GM12874 (cell line): Measurements from ENCODE around the gene GINS1.

Source experiments
- CTCF ChIP-seq: IDR thresholded peaks from 2 replicates; pipeline ENCODE4 v1.5.1; 2011; ENCODE audit warnings: low read depth, mild to moderate bottlenecking, control low read depth, low read length, moderate library complexity; ENCODE audit not compliant: insufficient read depth

GINS1 gene

GRCh38 chr20:25402583-25402982, 4.9 kb upstream of the GINS1 start:
- TF ChIP-seq CTCF, result no peak

- TF ChIP-seq CTCF, result no peak
Measured at GRCh38 chr20:25408170-25408547, 686 bp downstream of the GINS1 start.

- TF ChIP-seq CTCF, result no peak
Measured at GRCh38 chr20:25408890-25409289, 1.4 kb downstream of the GINS1 start.

- no peak for TF ChIP-seq CTCF
Measured at GRCh38 chr20:25418776-25419175, 11.3 kb downstream of the GINS1 start.

GRCh38 chr20:25421102-25421501, 13.6 kb downstream of the GINS1 start:
- no peak for TF ChIP-seq CTCF

- TF ChIP-seq CTCF, result no peak
Measured at GRCh38 chr20:25422032-25422431, 14.6 kb downstream of the GINS1 start.

- no peak for TF ChIP-seq CTCF
Measured at GRCh38 chr20:25424536-25424935, 17.1 kb downstream of the GINS1 start.

- TF ChIP-seq CTCF, result no peak
Measured at GRCh38 chr20:25437153-25437581, 29.7 kb downstream of the GINS1 start.
